GM18502 (cell line): ENCODE data around the gene FAM136A.
"Not testable (repeated sequence)": the region's sequence is repeated elsewhere in the genome, so short reads cannot be mapped to it uniquely, and the experiment has no call there.

Experiments used
- ATAC-seq: cut with Tn5 transposase; IDR thresholded peaks from one replicate; pipeline ENCODE4 v1.9.1; 2021; ENCODE audit warnings: mild to moderate bottlenecking; ENCODE audit not compliant: unreplicated experiment, poor library complexity

FAM136A gene

GRCh38 chr2:70300771-70301343 is 1.0 kb downstream of the FAM136A start:
- no peak for ATAC-seq

GRCh38 chr2:70297828-70298227 is 4.0 kb downstream of the FAM136A start:
- not testable (repeated sequence) for ATAC-seq

GRCh38 chr2:70283500-70284191 is 18.2 kb downstream of the FAM136A start:
- no peak for ATAC-seq

- no peak for ATAC-seq
Observed at GRCh38 chr2:70282439-70282838, 19.4 kb downstream of the FAM136A start.

- ATAC-seq: no peak
Observed at GRCh38 chr2:70280242-70280798, 21.5 kb downstream of the FAM136A start.

- ATAC-seq: no peak
Observed at GRCh38 chr2:70270323-70270722, 31.5 kb downstream of the FAM136A start.

GRCh38 chr2:70269422-70270302 is 32.2 kb downstream of the FAM136A start:
- not testable (repeated sequence) for ATAC-seq

GRCh38 chr2:70266925-70267324 is 34.9 kb downstream of the FAM136A start:
- not testable (repeated sequence) for ATAC-seq

GRCh38 chr2:70261501-70261900 is 40.4 kb downstream of the FAM136A start:
- no peak for ATAC-seq

- peak; percentile 13 for ATAC-seq
Observed at GRCh38 chr2:70258532-70258875, 43.4 kb downstream of the FAM136A start.

- no peak for ATAC-seq
Observed at GRCh38 chr2:70255637-70256314, 46.1 kb downstream of the FAM136A start.

GRCh38 chr2:70250434-70250833 is 51.4 kb downstream of the FAM136A start:
- ATAC-seq: no peak

GRCh38 chr2:70248181-70248847 is 53.6 kb downstream of the FAM136A start, which contains the start of gene TIA1:
Gene TIA1, minus strand, starts transcription at chr2:70248628. Its CDS starts 198 bp downstream, at chr2:70248430.
- peak; percentile 94 for ATAC-seq

- ATAC-seq: no peak
Observed at GRCh38 chr2:70247364-70248180, 54.3 kb downstream of the FAM136A start.
